Measurements from ENCODE around the gene ERFL. TPM values are rescaled to one million over a fixed set of nuclear protein-coding genes. Genes with fewer than 3 reads are reported as not detected.

ERFL gene
- total RNA-seq, 4 donors from 2014 or later: 0.22 TPM; not detected in 3

DNA sequence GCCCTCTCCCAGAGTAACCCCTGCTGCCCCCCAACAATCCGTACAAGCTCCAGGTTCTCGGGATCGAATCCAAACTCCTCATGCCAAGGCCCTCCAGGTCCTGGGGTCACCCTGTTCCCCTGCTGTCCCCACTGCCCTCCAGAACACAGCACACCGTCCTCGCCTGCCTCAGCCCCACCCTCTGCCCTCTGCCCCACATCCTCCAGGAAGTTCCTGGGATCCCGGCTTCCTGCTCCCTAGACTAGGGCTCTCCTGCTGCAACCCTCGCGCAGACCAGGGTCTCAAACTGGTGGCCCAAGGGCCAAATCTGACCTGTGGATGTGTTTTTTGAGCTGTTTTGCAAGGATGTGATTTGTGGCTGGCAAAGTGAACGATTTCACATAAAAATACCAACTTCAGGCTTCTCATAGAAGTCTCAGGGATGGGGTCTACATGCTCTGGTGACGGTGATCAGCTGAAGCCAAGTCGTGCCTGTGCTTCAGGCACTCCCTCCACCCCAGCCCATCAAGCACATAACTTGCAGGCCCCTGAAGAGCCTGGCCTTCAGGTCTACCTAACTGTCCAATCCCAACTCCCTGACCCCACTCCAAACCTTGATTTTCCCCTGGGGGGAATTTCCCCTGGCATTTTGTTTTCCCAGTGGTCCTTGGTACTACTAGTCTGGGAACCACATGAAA, 29.1 kb upstream of the ERFL start:
- no peak for TF ChIP-seq CTCF (IDR thresholded peaks at IDR 0.05; ENCODE audit: low read depth)

GRCh38 chr19:41956621-41957020, 28.4 kb upstream of the ERFL start:
- no peak for TF ChIP-seq CTCF (IDR thresholded peaks at IDR 0.05; ENCODE audit: low read depth)

GRCh38 chr19:41955521-41955920, 27.3 kb upstream of the ERFL start:
- TF ChIP-seq CTCF (IDR thresholded peaks at IDR 0.05; ENCODE audit: low read depth): no peak

GRCh38 chr19:41951686-41952172, 23.5 kb upstream of the ERFL start:
- no peak for TF ChIP-seq CTCF (IDR thresholded peaks at IDR 0.05; ENCODE audit: low read depth)

- no peak for TF ChIP-seq CTCF (IDR thresholded peaks at IDR 0.05; ENCODE audit: low read depth)
Measured at GRCh38 chr19:41947091-41947490, 18.8 kb upstream of the ERFL start.

GRCh38 chr19:41945135-41945766, 17.0 kb upstream of the ERFL start:
- no peak for TF ChIP-seq CTCF (IDR thresholded peaks at IDR 0.05; ENCODE audit: low read depth)

GRCh38 chr19:41944336-41944735, 16.1 kb upstream of the ERFL start:
- TF ChIP-seq CTCF (IDR thresholded peaks at IDR 0.05; ENCODE audit: low read depth): no peak

All from subcutaneous adipose tissue (tissue), 4 donors.